Stimulated activated naive CD8-positive, alpha-beta T cell treated with anti-CD3 and anti-CD28 coated beads, Interleukin-15, amount 100 ng/mL, for 72 hours (primary cell): ENCODE measurements around the gene KLHL18.
A peak's percentile ranks its signal among the peaks of the same experiment; 100 is the strongest.
"Not testable (repeated sequence)": the region's sequence is repeated elsewhere in the genome, so short reads cannot be mapped to it uniquely, and the experiment has no call there.

Source experiments
- ATAC-seq: fragments of 150-1000 bp; cut with Tn5 transposase; 2 replicates; pipeline ENCODE4 v1.10.0; 2021; ENCODE audit warnings: mild to moderate bottlenecking, moderate library complexity
- DNase-seq, 2 donors: peaks; one replicate each; pipeline ENCODE4 v3.0.0; 2021 to 2022
- H3K27ac Mint-ChIP-seq, 2 donors: one replicate each; pipeline ENCODE4 v1.8.0; 2022; ENCODE audit warnings: mild to moderate bottlenecking in 2 of 2, mixed read lengths in 2 of 2, moderate library complexity in 2 of 2
- H3K27me3 Mint-ChIP-seq: one replicate; pipeline ENCODE4 v1.8.0; 2022; ENCODE audit warnings: mixed read lengths
- H3K4me1 Mint-ChIP-seq: one replicate; pipeline ENCODE4 v1.8.0; 2022; ENCODE audit warnings: mild to moderate bottlenecking, mixed read lengths
- H3K4me3 Mint-ChIP-seq, 2 donors: one replicate each; pipeline ENCODE4 v1.8.0; 2022; ENCODE audit warnings: mild to moderate bottlenecking in 2 of 2, mixed read lengths in 2 of 2, moderate library complexity in 1 of 2
- H3K9me3 Mint-ChIP-seq, 2 donors: one replicate each; pipeline ENCODE4 v1.8.0; 2022; ENCODE audit warnings: mixed read lengths in 2 of 2

Gene KLHL18

DNA sequence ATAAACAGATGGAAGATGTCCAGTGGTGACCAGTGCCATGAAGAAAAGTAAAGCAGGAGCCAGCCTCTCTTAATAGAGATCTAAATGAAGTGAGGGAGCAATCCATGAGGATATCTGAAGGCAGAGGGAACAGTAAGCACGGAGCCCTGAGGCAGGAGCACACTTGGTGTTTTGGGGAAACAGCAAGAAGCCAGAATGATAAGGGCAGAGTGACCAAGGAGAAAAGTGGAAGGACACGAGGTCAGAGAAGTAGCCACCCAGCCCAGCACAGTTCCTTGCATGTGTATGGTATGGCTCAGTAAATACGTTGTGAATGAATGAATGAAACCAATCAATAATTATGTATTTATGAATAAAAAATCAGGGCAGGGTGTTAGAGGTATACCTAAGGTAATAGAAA, 11.6 kb downstream of the KLHL18 start:
- Mint-ChIP-seq H3K9me3 (no peaks in the 10 kb centered on the region), H3K27me3 (no peaks in the 10 kb centered on the region), H3K4me1 (peaks cover 48% of the 10 kb centered on the region), H3K27ac (no peak overlapping the region), H3K4me3 (no peak overlapping the region)
- ATAC-seq: no peak
- no peak for DNase-seq

DNA sequence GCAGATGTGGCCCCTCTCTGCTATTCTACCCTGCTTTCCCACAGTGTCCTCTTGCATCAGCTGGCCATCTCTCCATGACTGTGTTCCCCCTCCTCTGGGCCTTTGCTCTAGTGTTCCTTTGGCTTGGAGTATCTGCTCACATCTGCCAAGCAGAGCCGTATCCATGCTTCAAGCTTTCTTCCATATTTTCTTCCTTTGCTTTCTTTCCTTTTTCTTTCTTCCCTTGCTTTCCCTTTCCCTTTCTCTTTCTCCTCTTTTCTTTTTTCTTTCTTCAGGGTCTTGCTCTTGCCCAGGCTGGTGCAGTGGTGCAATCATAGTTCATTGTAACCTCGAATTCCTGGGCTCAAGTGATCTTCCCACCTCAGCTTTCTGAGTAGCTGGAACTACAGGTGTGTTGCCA, 12.6 kb downstream of the KLHL18 start:
- H3K27ac Mint-ChIP-seq: no peak overlapping the region
- no peaks in the 10 kb centered on the region for H3K9me3 Mint-ChIP-seq
- no peaks in the 10 kb centered on the region for H3K27me3 Mint-ChIP-seq
- ATAC-seq (no peak), DNase-seq (no peak)
- H3K4me3 Mint-ChIP-seq: no peak overlapping the region
- H3K4me1 Mint-ChIP-seq: peaks cover 41% of the 10 kb centered on the region

DNA sequence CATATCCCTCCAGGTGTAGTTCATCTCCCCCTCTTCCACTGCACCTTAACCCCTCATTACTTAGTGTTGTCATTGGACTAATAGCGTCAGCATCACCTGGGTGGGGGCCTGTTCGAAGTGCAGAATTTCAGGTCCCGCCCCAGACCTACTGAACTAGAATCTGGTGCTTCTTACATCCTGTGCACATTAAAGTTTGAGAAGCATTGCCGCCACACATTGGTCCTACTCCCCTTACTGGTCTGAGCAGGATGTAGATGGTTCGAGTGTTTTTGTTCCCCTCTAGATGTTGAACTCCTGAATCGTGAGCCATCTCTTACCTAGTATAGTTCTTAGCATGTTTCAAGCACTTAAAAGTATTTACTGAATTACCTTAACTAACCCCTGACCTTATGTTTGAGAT, 13.2 kb downstream of the KLHL18 start:
- peak overlapping the region; percentile 62 to 68 for H3K27ac Mint-ChIP-seq
- H3K27me3 Mint-ChIP-seq: no peaks in the 10 kb centered on the region
- no peaks in the 10 kb centered on the region for H3K9me3 Mint-ChIP-seq
- DNase-seq (no peak), ATAC-seq (no peak)
- H3K4me3 Mint-ChIP-seq: no peak overlapping the region
- H3K4me1 Mint-ChIP-seq: peaks cover 36% of the 10 kb centered on the region

DNA sequence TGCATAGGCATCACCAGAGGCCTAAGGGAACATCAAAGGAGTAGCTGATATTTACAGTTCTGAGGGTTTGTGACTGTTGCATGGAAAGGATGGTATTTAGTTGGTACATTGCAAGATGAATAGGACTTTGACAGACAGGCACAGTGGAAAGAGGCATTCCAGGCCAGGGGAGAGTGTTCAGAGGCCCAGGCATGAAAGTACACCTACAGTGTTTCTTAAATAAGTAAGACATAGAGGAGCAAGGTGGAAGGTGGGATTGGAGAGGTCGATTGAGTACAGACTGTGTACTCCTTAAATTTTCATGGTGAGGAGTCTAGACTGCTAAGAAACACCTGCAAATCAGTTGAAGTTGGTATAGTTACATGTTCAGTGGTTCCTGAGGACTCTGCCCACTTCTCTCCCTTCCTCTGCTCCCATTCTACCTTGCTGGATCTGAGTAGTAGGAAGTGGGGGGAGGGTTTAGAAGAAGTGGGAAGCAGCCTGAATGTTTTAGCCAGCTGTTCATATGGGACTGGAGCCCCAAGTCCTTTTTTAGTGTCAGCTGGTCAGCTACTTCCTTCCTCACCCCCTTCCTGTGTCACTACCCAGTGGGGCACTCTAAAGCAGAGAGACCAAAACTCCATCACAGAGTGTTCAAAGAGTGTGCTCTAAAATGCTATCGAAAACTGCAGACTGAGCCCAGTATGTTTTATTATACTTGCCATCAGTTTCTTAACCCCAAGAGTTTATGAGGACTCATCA, 14.0 kb downstream of the KLHL18 start:
- no peak overlapping the region for H3K4me3 Mint-ChIP-seq
- ATAC-seq (no peak), DNase-seq (no peak)
- peaks cover 36% of the 10 kb centered on the region for H3K4me1 Mint-ChIP-seq
- H3K27ac Mint-ChIP-seq: peak overlapping the region in 1 of 2 donors; percentile 28
- H3K9me3 Mint-ChIP-seq: no peaks in the 10 kb centered on the region
- H3K27me3 Mint-ChIP-seq: no peaks in the 10 kb centered on the region

DNA sequence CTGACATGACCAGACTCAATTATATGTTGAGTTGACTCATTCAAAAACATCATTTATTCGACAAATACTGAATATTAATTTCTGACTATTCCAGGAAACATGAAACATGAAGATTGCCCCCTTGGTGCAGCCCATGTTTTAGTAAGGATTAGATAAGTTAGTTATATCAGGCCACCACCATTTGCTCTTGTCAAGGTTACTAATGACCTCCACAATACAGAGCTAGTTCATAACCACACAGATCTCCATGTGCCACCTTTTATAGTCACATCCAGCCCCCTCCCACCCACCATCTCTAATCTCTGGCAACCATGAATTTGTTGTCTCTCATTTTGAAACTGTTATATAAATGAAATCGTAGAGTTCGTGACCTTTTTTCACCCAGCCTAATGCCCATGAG, 15.7 kb downstream of the KLHL18 start:
- DNase-seq: no peak
- ATAC-seq: no peak
- Mint-ChIP-seq H3K4me3 (no peak overlapping the region), H3K9me3 (no peaks in the 10 kb centered on the region), H3K4me1 (peaks cover 36% of the 10 kb centered on the region), H3K27me3 (no peaks in the 10 kb centered on the region), H3K27ac (no peak overlapping the region)

DNA sequence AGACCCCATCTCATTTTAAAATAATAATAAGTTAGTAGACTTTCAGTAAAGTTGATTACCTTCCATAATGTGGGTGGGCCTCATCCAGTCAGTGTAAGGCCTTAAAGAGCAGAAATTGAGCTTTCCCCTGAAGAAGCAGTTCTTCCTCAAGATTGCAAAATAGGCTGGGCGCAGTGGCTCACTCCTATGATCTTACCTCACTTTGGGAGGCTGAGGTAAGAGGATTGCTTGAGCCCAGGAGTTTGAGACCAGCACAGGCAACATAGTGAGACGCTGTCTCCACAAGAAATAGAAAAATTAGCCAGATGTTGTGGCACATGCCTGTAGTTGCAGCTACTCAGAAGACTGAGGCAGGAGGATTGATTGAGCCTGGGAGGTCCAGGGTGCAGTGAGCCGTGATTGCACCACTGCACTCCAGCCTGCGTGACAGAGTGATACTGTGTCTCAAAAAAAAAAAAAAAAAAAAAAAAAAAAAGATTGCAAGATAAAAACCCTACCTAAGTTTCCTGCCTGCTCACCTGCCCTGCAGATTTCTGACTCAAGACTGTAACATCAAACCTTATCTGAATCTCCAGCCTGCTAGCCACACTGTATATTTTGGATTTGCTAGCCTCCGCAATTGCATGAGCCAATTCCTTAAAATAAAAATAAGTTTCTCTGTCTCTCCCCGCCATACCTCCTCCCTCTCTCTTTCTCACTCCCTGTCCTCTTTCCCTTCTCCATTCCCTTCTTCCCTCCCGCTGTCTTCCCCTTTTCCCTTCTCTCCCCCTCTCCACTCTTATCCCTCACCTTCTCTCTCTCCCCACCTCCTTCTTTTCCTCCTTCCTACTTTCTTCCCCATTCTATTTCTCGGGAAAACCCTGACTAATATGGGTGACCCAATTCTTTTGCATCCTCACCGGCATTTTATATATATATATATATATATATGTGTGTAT, 16.9 kb downstream of the KLHL18 start:
- H3K4me1 Mint-ChIP-seq: peaks cover 32% of the 10 kb centered on the region

DNA sequence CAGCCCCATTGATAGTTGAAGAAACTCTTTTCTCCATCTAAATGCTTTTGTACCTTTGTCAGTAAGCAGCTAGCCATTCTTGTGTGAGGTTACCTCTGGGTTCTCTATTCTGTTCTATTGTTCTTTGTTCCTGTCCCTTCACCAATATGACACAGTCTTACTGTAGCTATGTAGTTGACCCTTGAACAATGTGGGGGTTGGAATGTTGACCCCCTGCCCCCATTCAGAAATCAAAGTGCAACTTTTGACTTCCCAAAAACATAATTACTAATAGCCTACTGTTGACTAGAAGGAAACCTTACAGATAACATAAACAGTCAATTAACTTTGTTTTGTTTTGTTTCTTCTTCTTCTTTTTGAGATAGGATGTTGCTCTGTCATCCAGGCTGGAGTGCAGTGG, 18.7 kb downstream of the KLHL18 start:
- H3K27me3 Mint-ChIP-seq: no peaks in the 10 kb centered on the region
- H3K4me3 Mint-ChIP-seq: no peak overlapping the region
- no peak for ATAC-seq
- H3K9me3 Mint-ChIP-seq: no peaks in the 10 kb centered on the region
- H3K27ac Mint-ChIP-seq: no peak overlapping the region
- H3K4me1 Mint-ChIP-seq: peaks cover 28% of the 10 kb centered on the region
- DNase-seq: no peak

More for the DNA sequence above, 16.9 kb downstream of the KLHL18 start:
- DNase-seq: no peak
- no peak for ATAC-seq
- no peaks in the 10 kb centered on the region for H3K27me3 Mint-ChIP-seq
- H3K9me3 Mint-ChIP-seq: no peaks in the 10 kb centered on the region
- H3K27ac Mint-ChIP-seq: peak overlapping the region; percentile 6 to 34
- H3K4me3 Mint-ChIP-seq: no peak overlapping the region

DNA sequence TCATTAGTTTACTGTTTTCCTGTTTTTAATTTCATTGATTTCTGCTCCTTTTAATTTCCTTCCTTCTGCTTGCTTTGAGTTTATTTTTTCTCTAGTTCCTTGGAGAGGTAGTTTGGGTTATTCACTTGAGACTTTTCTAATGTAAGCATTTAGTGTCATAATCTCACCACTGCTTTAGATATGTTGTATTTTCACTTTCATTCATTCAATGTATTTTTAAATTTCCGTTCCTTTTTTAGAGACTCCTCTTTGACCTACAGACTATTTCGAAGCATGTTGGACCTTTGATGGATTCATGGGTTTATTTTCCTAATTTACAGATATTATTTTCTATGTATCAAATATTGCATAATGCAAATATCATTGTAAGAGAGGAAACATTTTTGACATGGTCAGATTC, 23.3 kb downstream of the KLHL18 start:
- peaks cover 19% of the 10 kb centered on the region for H3K4me1 Mint-ChIP-seq
- no peak overlapping the region for H3K4me3 Mint-ChIP-seq
- H3K9me3 Mint-ChIP-seq: no peaks in the 10 kb centered on the region
- H3K27ac Mint-ChIP-seq: no peak overlapping the region
- no peaks in the 10 kb centered on the region for H3K27me3 Mint-ChIP-seq
- DNase-seq: no peak
- ATAC-seq: no peak

DNA sequence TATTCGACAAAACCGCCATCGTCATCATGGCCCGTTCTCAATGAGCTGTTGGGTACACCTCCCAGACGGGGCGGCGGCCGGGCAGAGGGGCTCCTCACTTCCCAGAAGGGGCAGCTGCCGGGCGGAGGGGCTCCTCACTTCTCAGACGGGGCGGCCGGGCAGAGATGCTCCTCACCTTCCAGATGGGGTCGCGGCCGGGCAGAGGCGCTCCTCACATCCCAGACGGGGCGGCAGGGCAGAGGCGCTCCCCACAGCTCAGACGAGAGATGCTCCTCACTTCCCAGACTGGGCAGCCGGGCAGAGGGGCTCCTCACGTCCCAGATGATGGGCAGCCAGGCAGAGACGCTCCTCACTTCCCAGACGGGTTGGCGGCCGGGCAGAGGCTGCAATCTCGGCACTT, 26.5 kb downstream of the KLHL18 start:
- not testable (repeated sequence) for H3K27ac Mint-ChIP-seq, ATAC-seq, H3K9me3 Mint-ChIP-seq, H3K4me3 Mint-ChIP-seq, DNase-seq, H3K27me3 Mint-ChIP-seq
- H3K4me1 Mint-ChIP-seq: peaks cover 19% of the 10 kb centered on the region

DNA sequence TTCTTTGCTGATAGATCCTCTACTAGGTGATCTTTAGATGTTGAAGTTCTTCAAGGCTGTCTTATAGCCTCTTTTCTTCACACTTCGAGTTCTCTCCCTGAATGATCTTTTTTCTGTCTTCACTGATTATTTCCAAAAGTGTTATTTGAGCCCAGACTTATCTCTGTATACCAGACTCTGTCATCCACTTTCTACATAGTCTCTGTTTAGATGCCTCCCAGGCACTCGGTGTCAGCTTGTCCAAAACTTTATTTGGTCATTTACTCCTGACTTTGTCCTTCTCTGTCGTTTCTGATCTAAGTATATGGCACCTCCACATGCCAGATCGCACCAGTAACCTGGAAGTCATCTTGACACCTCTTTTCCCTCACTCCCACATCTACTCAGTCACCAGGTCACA, 27.6 kb downstream of the KLHL18 start:
- Mint-ChIP-seq H3K4me1 (peaks cover 14% of the 10 kb centered on the region), H3K27ac (peak overlapping the region; percentile 9 to 63), H3K9me3 (no peaks in the 10 kb centered on the region)

DNA sequence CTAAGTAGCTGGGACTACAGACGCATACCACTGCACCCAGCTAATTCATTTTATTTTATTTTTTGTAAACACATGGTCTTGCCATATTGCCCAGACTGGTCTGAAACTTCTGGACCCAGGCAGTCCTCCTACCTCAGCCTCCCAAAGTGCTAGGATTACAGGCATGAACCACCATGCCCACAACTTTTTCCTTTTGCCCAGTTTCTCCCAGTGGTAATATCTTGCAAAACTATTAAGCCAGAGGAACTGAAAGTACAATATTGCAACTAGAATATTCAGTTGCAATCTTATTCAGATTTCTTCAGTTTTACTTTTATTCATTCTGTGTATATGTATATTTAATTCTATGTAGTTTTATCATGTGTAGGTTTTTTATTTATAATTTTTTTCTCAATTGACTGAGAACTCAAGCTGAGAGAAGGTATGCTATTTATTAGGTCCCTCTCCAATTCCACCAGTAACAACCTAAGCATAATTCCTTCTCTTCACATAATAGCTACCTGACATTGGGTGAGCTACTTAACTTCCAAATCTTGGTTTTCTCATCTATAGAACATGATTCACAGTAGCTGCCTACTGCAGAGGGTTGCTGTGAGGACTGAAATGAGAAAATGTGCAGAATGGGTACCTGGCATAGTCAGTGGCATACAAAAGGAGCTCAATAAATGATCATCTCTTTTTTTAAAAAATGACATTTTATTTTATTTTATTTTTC, 30.8 kb downstream of the KLHL18 start:
- Mint-ChIP-seq H3K9me3 (no peaks in the 10 kb centered on the region), H3K27ac (peak overlapping the region; percentile 59 to 84), H3K4me3 (no peak overlapping the region), H3K4me1 (no peaks in the 10 kb centered on the region), H3K27me3 (no peaks in the 10 kb centered on the region)
- DNase-seq (no peak), ATAC-seq (no peak)

More for the DNA sequence above, 27.6 kb downstream of the KLHL18 start:
- no peak for DNase-seq
- Mint-ChIP-seq H3K27me3 (no peaks in the 10 kb centered on the region), H3K4me3 (no peak overlapping the region)
- ATAC-seq: no peak

DNA sequence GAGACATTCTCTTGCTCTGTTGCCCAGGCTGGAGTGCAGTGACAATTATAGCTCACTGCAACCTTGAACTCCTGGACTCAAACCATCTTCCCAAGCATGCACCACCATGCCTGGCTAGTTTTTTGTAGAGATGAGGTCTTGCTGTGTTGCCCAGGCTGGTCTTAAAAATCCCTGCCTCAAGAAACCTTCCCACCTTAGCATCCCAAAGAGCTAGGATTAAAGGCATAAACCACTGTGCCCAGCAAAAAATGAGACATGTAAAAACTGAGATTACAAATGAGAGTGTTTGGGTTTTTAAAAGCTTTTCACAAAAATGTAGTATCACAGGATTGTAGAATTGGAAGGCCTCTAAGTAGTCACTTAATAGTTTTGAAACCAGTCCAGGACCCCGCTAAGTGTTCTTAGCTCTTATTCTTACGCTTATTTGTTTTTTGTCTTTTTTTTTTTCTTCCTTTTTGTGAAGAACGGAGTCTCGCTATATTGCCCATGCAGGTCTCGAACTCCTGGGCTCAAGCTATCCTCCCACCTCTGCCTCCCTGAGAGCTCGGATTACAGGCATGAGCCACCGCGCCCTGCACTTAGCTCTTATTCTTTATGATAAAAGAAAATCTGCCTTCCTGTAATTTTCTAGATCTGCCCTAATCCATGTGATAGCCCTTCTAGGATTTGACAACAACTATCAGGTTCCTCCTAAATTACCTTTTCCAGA, 31.5 kb downstream of the KLHL18 start:
- Mint-ChIP-seq H3K27ac (peak overlapping the region in 1 of 2 donors; percentile 54), H3K4me1 (no peaks in the 10 kb centered on the region)

DNA sequence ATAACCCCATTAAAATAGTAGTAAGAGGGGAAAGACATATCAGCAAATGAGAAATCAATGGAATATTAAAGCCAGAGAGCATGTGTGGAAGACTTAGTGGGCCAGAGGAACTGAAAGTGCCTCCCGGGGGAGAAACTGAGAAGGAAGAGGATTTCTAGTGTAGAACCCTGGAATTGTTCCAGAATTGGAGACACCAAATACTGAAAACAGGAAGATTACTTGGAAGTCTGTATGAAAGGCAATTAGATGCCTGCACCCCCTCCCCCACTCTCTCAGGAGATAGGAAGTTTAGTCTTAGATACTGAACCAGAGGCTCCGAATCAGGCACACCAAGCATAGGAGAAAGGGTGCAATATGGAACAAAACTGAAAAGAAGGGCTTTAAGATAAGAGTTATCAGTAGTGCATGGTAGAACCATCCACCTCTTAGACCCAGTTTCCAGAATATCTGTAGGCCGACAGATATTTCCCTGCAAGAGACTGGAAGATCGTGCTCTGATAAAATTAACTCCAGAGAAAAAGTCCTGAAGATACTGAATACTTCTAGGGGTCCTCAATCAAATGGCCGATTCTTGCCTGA, 32.4 kb downstream of the KLHL18 start:
- Mint-ChIP-seq H3K27ac (no peak overlapping the region), H3K4me1 (no peaks in the 10 kb centered on the region), H3K27me3 (no peaks in the 10 kb centered on the region), H3K9me3 (no peaks in the 10 kb centered on the region), H3K4me3 (no peak overlapping the region)
- DNase-seq: no peak
- no peak for ATAC-seq

More for the DNA sequence above, 31.5 kb downstream of the KLHL18 start:
- DNase-seq (no peak), ATAC-seq (no peak)
- Mint-ChIP-seq H3K4me3 (no peak overlapping the region), H3K9me3 (no peaks in the 10 kb centered on the region), H3K27me3 (no peaks in the 10 kb centered on the region)

DNA sequence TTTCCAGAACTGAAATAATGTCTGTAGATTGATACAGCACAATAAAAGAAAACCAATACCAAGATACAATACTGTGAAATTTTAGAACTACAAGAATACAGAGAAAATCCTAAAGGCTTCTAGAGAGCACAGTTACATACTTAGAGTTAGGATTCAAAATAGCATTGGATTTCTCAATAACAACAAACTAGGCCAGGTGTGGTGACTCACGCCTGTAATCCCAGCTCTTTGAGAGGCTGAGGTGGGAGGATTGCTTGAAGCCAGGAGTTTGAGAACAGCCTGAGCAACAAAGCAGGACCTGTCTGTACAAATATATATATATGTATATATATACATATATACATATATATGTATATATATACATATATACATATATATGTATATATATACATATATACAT, 33.4 kb downstream of the KLHL18 start:
- H3K27ac Mint-ChIP-seq, H3K4me1 Mint-ChIP-seq, H3K4me3 Mint-ChIP-seq, ATAC-seq, DNase-seq, H3K9me3 Mint-ChIP-seq, H3K27me3 Mint-ChIP-seq: not testable (repeated sequence)

DNA sequence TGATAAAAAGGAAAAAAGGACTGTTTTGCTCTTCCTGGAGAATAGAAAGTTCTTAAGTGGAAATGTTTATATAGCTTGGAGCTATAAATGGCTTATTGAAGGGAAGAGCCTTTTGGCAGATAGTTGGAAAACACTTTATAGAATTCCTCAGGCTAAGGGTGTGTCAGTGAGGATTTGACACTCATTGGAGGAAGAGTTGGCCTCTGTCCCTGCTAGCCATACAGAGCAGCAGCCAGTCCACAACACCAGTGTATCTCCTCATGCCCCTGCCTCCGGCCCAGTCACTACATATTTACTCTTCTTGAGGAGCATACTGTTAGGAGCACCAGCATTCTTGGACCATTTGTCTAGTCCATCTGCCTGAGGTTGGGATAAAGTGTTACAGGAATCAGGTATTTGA, 36.2 kb downstream of the KLHL18 start:
- DNase-seq (no peak), ATAC-seq (no peak)
- H3K4me3 Mint-ChIP-seq: no peak overlapping the region
- H3K9me3 Mint-ChIP-seq: no peaks in the 10 kb centered on the region
- H3K27me3 Mint-ChIP-seq: no peaks in the 10 kb centered on the region
- peaks cover 9% of the 10 kb centered on the region for H3K4me1 Mint-ChIP-seq
- no peak overlapping the region for H3K27ac Mint-ChIP-seq
